Sigmoid colon (tissue), 7 donors: ENCODE results near the gene CCL14. TPM values are rescaled to one million over a fixed set of nuclear protein-coding genes. Genes with fewer than 3 reads are reported as not detected.

ENCODE experiments used
- DNase-seq: peaks from one replicate; pipeline ENCODE4 v3.0.0-alpha.2; 2019
- H3K27ac ChIP-seq, 4 donors: fragments of 200-600 bp; sonication (generic); one replicate each; pipeline ENCODE4 v1.5.1; 2016 to 2019; ENCODE audit warnings: mild to moderate bottlenecking in 1 of 4
- H3K27me3 ChIP-seq, 3 donors: fragments of 200-600 bp; sonication (generic); one replicate each; pipeline ENCODE4 v1.5.1; 2019; ENCODE audit warnings: mild to moderate bottlenecking in 1 of 3
- H3K36me3 ChIP-seq, 4 donors: fragments of 200-600 bp; sonication (generic); one replicate each; pipeline ENCODE4 v1.5.1; 2016 to 2019
- H3K4me1 ChIP-seq, 4 donors: fragments of 200-600 bp; sonication (generic); one replicate each; pipeline ENCODE4 v1.5.1; 2017 to 2019
- H3K4me3 ChIP-seq, 4 donors: fragments of 200-600 bp; sonication (generic); one replicate each; pipeline ENCODE4 v1.5.1; 2017 to 2019; ENCODE audit warnings: mild to moderate bottlenecking in 2 of 4, moderate library complexity in 1 of 4
- H3K9me3 ChIP-seq, 4 donors: fragments of 200-600 bp in 3 of 4; sonication (generic) in 3 of 4; one replicate each; pipeline versions ENCODE4 v1.5.1 to v1.6.1; 2013 to 2019
- EP300 ChIP-seq, 4 donors: sonication (generic); formaldehyde crosslinking; IDR thresholded peaks; one replicate each; pipeline ENCODE4 v1.6.1; 2017; ENCODE audit warnings: antibody characterized with exemption in 4 of 4
- POLR2A ChIP-seq, 2 donors: fragments of 450-650 bp; IDR thresholded peaks; one replicate each; pipeline ENCODE4 v1.6.1; 2016; ENCODE audit warnings: antibody characterized with exemption in 2 of 2, mild to moderate bottlenecking in 2 of 2, moderate library complexity in 2 of 2
- POLR2AphosphoS5 ChIP-seq, 4 donors: sonication (generic); formaldehyde crosslinking; IDR thresholded peaks; one replicate each; pipeline ENCODE4 v1.6.1; 2017; ENCODE audit warnings: antibody characterized with exemption in 4 of 4
- WGBS, 2 donors: extraction: QIAGEN DNeasy Blood & Tissue Kit; methylation state at CpG; one replicate each; pipeline ENCODE4 v1.1.7; 2013; 5-methylcytosine and 5-hydroxymethylcytosine counted together
- intact Hi-C: fragments of 100-400 bp; cut with DNase I; formaldehyde crosslinking; loops from one replicate; pipeline ENCODE4 v1.15.1; 2023
- polyA plus RNA-seq, 3 donors: library from polyadenylated mRNA; stranded (reverse); fragments of 200-250 nt; gene quantifications; one replicate each; pipeline ENCODE4 v1.2.3, GENCODE V29; 2013
- total RNA-seq, 4 donors: library from RNA; depleted of rRNA; stranded (reverse); fragments of >200 nt; gene quantifications; one replicate each; pipeline ENCODE4 v1.1.0, GENCODE V29; 2016
- TF ChIP-seq, protein P1 (sequence below), 4 experiments: fragments of 450-650 bp in 3 of 4; fragments of 200-600 bp in 1 of 4; IDR thresholded peaks; one replicate each; pipeline ENCODE4 v1.5.1; 2016 to 2019; ENCODE audit warnings: antibody characterized with exemption in 4 of 4, mild to moderate bottlenecking in 3 of 4, moderate library complexity in 2 of 4
- donor health status: healthy with polysubstance abuse.
- donor health status: Bipolar disorder and iron deficiency.
- donor health status: healthy.

The CCL14 gene
- total and polyA plus RNA-seq, 7 donors = 0.60 to 30.0 (median 18.7) TPM; not detected in 1

DNA sequence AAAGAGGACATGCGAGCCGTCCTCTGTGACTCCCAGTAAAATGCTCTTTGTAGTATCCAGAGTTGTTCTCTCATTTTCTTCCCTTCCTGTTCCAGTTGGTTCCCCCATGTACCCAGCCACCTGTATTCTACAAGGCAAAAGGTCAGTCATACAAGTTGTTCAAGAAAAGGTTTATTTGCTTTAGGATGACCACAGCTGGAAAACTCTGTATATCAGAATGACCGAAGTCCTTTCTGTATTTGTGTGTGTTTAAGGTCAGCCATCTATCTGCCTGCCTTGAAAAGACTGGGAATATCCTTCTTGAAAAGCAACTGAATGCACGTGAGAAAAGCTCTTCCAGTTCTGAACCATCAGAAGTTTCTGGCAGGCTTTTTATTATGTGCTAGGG is 13.6 kb downstream of the CCL14 start:
- no peaks in the 10 kb centered on the region for H3K9me3 ChIP-seq
- H3K27ac ChIP-seq = no peak overlapping the region
- no peaks in the 10 kb centered on the region for H3K27me3 ChIP-seq
- H3K4me3 ChIP-seq = no peak overlapping the region
- no peak for DNase-seq
- no peak for TF ChIP-seq EP300 (IDR thresholded peaks at IDR 0.05)
- TF ChIP-seq POLR2A (IDR thresholded peaks at IDR 0.05) = no peak
- TF ChIP-seq POLR2AphosphoS5 (IDR thresholded peaks at IDR 0.05) = no peak
- TF ChIP-seq, protein P1, sequence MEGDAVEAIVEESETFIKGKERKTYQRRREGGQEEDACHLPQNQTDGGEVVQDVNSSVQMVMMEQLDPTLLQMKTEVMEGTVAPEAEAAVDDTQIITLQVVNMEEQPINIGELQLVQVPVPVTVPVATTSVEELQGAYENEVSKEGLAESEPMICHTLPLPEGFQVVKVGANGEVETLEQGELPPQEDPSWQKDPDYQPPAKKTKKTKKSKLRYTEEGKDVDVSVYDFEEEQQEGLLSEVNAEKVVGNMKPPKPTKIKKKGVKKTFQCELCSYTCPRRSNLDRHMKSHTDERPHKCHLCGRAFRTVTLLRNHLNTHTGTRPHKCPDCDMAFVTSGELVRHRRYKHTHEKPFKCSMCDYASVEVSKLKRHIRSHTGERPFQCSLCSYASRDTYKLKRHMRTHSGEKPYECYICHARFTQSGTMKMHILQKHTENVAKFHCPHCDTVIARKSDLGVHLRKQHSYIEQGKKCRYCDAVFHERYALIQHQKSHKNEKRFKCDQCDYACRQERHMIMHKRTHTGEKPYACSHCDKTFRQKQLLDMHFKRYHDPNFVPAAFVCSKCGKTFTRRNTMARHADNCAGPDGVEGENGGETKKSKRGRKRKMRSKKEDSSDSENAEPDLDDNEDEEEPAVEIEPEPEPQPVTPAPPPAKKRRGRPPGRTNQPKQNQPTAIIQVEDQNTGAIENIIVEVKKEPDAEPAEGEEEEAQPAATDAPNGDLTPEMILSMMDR (IDR thresholded peaks at IDR 0.05) = no peak
- no peaks in the 10 kb centered on the region for H3K36me3 ChIP-seq
- intact Hi-C loops = no loop called here
- H3K4me1 ChIP-seq = peaks cover 0 to 5% (median 2%) of the 10 kb centered on the region in 4 donors
- 54 to 74% methylated on average over 4 of the region's 4 CpGs for WGBS, 2 donors

DNA sequence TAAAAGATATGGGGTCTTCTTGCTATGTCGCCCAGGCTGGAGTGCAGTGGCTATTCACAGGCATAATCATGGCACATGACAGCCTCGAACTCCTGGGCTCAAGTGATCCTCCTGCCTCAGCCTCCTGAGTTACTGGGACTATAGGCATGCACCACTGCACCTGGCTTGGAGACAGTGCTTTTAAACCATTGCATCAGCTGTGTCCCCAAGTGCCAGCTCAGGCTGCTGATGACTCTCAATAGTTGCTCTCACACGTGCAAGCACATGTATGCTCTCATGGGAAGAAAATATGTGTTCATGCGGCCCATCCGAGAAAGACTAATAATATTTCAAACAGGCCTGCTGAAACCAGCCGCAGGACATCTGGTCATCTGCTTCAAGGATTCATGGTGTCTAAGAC is 14.0 kb downstream of the CCL14 start:
- H3K36me3 ChIP-seq = no peaks in the 10 kb centered on the region
- 84 to 86% methylated on average over 6 of the region's 6 CpGs for WGBS, 2 donors
- TF ChIP-seq POLR2A (IDR thresholded peaks at IDR 0.05) (no peak), EP300 (IDR thresholded peaks at IDR 0.05) (no peak), POLR2AphosphoS5 (IDR thresholded peaks at IDR 0.05) (no peak)
- TF ChIP-seq, protein P1 (IDR thresholded peaks at IDR 0.05) = no peak
- H3K27ac ChIP-seq = no peak overlapping the region
- intact Hi-C loops = no loop called here
- DNase-seq = no peak
- H3K4me3 ChIP-seq = no peak overlapping the region
- H3K9me3 ChIP-seq = no peaks in the 10 kb centered on the region
- no peaks in the 10 kb centered on the region for H3K27me3 ChIP-seq
- H3K4me1 ChIP-seq = peaks cover 0 to 5% (median 2%) of the 10 kb centered on the region in 4 donors

DNA sequence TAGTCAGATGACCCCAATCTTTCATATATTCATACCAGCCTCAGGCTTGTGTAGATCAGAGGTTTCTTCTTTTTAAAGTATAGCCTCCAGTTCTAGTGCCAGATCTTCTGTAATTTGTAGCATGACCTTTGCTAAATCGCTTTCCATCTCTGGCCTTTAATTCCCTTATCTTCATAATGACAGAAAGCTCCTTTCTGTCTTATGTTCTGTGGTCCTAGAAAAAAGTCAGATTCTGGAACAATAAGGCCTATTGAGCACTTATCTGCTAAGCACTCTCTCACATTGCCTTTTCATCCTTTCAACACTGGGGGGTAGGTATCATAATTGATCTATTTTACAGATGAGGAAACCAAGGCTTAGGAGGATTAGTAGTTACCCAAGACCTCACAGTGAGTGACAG is 14.5 kb downstream of the CCL14 start:
- DNase-seq = no peak
- peaks cover 0 to 5% (median 2%) of the 10 kb centered on the region in 4 donors for H3K4me1 ChIP-seq
- intact Hi-C loops = no loop called here
- 94% methylated on average over 1 of the region's 1 CpG for WGBS, 2 donors
- no peaks in the 10 kb centered on the region for H3K9me3 ChIP-seq
- no peak overlapping the region for H3K4me3 ChIP-seq
- H3K27ac ChIP-seq = no peak overlapping the region
- no peaks in the 10 kb centered on the region for H3K36me3 ChIP-seq
- no peaks in the 10 kb centered on the region for H3K27me3 ChIP-seq
- no peak for TF ChIP-seq POLR2A (IDR thresholded peaks at IDR 0.05)
- TF ChIP-seq POLR2AphosphoS5 (IDR thresholded peaks at IDR 0.05) = no peak
- no peak for TF ChIP-seq EP300 (IDR thresholded peaks at IDR 0.05)
- TF ChIP-seq, protein P1 (IDR thresholded peaks at IDR 0.05) = no peak

DNA sequence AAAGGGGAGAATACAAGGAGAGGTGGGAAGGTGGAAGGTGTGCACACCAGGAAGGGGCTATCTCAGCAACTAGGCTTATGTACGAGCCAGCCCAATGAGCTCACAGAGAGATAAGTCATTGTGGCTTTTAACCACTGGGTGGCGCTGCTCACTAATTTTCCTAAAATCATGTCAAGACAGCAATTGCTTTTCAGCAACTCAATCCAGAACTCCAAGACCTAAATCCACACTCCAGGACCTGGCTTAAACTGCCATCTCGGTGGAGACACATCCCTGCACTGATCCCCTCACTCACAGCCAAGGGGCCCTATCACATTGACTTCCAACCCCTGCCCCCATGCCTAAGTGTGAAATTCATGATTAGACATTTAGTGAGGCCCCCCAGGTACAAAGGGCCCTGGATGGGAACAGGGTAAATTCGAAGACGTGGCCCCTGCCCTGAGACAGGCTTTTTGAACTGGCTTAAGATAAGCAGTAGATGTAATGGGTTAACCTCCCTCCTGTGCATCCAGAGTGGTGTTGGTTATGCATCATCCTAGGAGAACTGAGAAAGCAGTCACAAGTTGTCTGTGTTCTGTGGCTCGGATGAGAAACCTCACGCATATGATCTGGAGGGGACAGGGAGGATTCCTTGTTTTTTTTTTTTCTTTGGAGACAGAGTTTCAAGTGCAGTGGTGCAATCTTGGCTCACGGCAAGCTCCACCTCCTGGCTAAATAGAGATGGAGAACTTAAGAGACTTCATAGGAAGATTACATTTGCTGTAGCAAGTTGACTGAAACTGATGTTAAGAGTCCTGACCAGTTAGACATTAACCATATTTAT is 16.8 kb downstream of the CCL14 start:
- no peak overlapping the region for H3K27ac ChIP-seq
- TF ChIP-seq POLR2AphosphoS5 (IDR thresholded peaks at IDR 0.05) (no peak), EP300 (IDR thresholded peaks at IDR 0.05) (no peak), POLR2A (IDR thresholded peaks at IDR 0.05) (no peak)
- TF ChIP-seq, protein P1 (IDR thresholded peaks at IDR 0.05) = peak; percentile 33 to 72 (median 69)
- intact Hi-C loops = loop anchor here (1.0 kb wide), 2 partner anchors 180 to 514 kb away; no protein-coding TSS in a partner anchor

More for the DNA sequence above, 16.8 kb downstream of the CCL14 start:
- Histone ChIP-seq H3K4me1 (no peaks in the 10 kb centered on the region), H3K36me3 (no peaks in the 10 kb centered on the region), H3K4me3 (no peak overlapping the region), H3K9me3 (no peaks in the 10 kb centered on the region), H3K27me3 (no peaks in the 10 kb centered on the region)
- 7 to 33% methylated on average over 8 of the region's 8 CpGs for WGBS, 2 donors
- DNase-seq = peak; percentile 83
